Measurements from ENCODE around the gene MMP17.

Gene MMP17

GRCh38 chr12:131850856-131851559, 22.8 kb downstream of the MMP17 start:
- no peak for DNase-seq

- no peak for DNase-seq
Observed at GRCh38 chr12:131851741-131852550, 23.8 kb downstream of the MMP17 start.

GRCh38 chr12:131852551-131853299, 24.5 kb downstream of the MMP17 start:
- DNase-seq = no peak

GRCh38 chr12:131853832-131854797, 25.9 kb downstream of the MMP17 start:
- DNase-seq = no peak

GRCh38 chr12:131854861-131855476, 26.8 kb downstream of the MMP17 start:
- no peak for DNase-seq

- no peak for DNase-seq
Observed at GRCh38 chr12:131855521-131856142, 27.4 kb downstream of the MMP17 start.

GRCh38 chr12:131856366-131857097, 28.3 kb downstream of the MMP17 start:
- no peak for DNase-seq

- DNase-seq = no peak
Observed at GRCh38 chr12:131857908-131858850, 30.0 kb downstream of the MMP17 start.

GRCh38 chr12:131860472-131861260, 32.5 kb downstream of the MMP17 start:
- DNase-seq = peak; percentile 95

GRCh38 chr12:131861261-131862083, 33.3 kb downstream of the MMP17 start:
- no peak for DNase-seq

- no peak for DNase-seq
Observed at GRCh38 chr12:131862084-131862441, 33.9 kb downstream of the MMP17 start.

GRCh38 chr12:131862600-131862993, 34.4 kb downstream of the MMP17 start:
- DNase-seq = no peak

- peak; percentile 62 for DNase-seq
Observed at GRCh38 chr12:131862994-131863710, 35.0 kb downstream of the MMP17 start.

- DNase-seq = no peak
Observed at GRCh38 chr12:131863711-131864396, 35.7 kb downstream of the MMP17 start.

- DNase-seq = no peak
Observed at GRCh38 chr12:131864469-131864868, 36.3 kb downstream of the MMP17 start.

- no peak for DNase-seq
Observed at GRCh38 chr12:131865180-131865875, 37.1 kb downstream of the MMP17 start.

Data from OCI-M1 (cell line).